Renal cortex interstitium (tissue), 11 donors: ENCODE data around the gene MYPN. TPM values are rescaled to one million over a fixed set of nuclear protein-coding genes. Genes with fewer than 3 reads are reported as not detected.
A peak's percentile ranks its signal among the peaks of the same experiment; 100 is the strongest.
"Not testable (repeated sequence)": the region's sequence is repeated elsewhere in the genome, so short reads cannot be mapped to it uniquely, and the experiment has no call there.

Source experiments
- DNase-seq, 11 donors: peaks; one replicate each; pipeline ENCODE4 v3.0.0-alpha.2; 2013; ENCODE audit warnings: low read depth in 9 of 11, low spot score in 4 of 11; ENCODE audit errors: extremely low read depth in 1 of 11
- polyA plus RNA-seq, 3 donors: library from polyadenylated mRNA; unstranded; fragments of 120-200 nt; gene quantifications; one replicate each; pipeline ENCODE4 v1.2.1, GENCODE V29; 2013; ENCODE audit not compliant: insufficient read length in 3 of 3

MYPN gene
- polyA plus RNA-seq, 3 donors = 0.05 to 0.11 (median 0.09) TPM

DNA sequence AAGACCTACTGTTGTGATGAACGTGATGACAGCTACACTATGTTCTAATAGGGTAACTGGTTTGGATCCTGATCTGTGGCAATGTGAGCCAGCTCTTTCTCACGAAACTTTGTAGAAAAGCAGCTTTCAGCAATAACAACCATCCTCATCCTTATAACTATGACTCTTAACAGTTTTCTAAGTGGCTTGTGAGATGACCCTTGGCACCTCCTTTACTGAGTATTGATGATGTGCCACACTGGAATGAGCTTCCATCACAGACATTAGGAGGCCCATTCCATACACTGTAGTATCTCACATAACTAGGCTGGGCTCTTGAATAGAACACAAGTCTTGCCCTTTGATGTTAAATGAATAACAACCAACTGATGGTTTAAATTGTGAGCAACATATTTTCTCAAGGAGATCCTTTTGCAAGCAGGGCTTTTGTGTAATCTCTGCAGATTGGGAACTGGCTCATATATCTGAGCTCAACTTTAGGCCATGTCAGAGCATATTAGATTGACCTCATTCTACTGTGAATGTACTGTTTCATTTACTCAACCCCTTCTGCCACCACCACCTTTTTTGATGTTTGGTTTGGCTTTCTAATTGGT, 46.4 kb downstream of the MYPN start:
- no peak for DNase-seq

DNA sequence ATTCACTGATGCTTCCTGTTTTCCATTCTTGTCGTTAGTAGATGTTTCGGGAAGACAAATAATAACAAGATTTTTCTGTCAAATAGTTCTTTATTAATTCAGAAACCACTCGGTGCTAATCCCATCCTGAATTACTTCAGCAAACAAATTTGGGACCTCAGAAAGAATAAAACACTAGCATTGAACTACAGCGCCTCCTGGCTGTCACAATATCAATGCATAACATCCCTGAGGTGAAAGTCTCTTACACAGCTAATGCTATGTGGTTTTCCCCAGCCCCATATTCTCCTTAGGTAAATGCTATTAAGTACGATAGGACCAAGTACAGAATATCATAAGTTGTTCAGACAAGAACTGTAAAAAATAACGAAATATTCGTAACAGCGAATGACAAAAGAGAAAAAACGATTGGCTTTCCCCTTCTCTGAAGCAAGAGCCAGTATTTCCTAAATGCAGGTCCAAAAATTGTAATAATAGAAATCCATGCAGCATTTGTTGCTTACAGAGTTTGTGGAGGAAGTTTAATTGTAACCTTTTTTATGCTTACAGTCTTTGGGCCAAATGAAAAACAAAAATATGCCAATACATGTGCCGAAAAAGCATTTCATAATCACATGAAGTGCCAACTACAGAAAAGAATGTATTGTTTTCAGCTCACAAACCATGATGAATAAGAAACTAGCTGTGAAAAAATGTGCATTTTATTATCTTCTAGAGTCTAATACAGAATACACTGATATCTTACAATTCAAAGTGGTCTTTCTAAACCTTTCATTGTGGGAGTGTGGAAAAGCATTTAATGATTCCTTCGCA, 47.3 kb downstream of the MYPN start:
- DNase-seq = peak in 8 of 11 donors; percentile 38 to 75 (median 62)

DNA sequence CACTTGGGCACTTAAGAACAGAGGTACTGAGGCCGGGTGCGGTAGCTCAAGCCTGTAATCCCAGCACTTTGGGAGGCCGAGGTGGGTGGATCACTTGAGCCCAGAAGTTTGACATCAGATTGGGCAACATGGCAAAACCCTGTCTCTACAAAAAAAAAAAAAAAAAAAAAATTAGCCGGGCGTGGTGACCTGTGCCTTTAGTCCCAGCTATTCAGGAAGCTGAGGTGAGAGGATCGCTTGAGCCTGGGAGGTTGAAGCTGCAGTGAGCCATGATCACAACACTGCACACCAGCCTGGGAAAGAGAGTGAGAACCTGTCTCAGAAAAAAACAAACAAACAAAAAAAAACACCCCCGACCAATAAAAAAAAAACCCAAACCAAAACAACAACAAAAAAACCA, 48.2 kb downstream of the MYPN start:
- DNase-seq = not testable (repeated sequence)

DNA sequence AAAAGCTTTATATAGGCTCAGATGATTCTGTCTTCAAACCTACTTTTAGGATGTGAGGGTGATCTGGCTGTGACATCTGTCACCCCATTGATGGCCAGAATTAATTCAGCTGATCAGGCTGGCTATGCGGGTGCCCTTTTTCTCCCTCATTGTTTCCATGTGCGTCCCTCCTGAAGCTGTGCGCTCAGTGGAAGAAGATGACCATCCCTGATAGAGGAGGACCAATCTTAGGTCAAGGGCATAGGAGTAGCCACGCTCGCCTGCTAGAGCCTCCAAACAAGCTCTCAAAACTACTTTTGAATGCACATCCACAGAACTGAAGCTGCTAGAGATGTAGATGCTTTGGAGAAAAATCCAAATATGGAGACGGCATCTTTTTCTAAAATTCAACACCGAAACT, 48.7 kb downstream of the MYPN start:
- DNase-seq = no peak

DNA sequence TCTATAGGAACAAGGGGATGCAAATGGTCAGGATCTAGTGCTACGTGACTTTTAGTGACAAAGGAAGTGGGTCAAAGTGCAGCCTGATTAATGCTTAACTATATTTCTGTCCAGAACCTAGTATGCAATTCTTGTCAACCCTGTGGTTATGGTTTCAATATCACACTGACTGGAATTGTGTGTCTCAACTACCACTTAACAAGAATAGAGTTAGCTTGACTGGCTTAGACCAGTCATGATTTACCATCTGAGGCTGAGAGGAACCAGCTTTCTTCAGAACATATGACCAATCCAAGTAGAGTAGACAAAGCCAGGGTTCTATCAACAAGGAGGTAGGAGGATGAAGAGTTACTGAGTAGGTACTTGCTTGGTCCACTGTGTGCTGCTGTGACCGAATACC, 54.4 kb downstream of the MYPN start:
- no peak for DNase-seq

DNA sequence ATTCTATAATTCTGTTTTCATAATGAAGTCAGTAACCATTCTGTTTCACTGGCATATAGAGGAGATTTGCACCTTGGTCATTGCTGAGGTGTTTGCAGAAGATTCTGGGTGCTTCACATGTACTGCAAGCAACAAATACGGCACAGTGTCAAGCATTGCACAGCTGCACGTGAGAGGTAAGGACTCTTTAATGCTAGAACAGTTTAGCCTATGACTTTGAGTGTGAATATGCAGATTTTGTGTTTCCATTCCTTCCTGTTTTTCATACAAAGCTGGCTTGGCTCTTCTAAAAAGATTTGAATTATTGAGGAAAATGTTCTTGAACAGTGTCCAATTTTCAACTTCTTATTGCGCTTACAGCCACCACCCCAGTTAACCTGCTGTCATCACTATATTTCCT, 56.4 kb downstream of the MYPN start:
- DNase-seq = no peak

DNA sequence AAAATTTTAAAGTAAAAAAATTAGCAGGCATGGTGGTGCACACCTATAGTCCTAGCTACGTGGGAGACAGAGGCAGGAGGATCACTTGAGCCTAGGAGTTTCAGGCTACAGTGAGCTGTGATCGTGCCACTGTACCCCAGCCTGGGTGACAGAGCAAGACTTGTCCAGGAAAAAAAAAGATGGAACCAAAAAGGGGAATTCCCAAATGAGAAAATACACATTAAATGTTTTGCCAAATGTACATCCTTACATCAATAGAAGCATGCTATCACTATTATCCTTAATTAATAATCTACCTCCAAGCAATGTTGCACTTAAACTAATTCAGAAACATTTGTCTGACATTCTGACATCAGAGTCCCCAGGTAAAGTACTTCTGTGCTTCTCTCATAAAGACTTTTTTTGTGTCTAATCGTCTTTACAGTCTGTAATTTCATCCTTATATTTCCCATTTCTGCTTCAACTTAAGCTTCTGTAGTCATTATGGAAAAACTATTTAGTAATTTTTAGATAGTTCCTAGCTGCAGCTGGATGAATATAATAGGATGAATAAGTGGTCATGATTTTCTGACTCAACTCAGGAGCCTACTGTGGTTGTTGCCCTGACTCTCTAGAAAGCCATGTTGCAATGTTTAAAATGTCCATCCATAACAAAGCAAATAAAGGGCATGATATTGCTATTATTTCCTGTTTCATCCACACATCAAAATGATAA, 57.7 kb downstream of the MYPN start:
- DNase-seq = no peak

DNA sequence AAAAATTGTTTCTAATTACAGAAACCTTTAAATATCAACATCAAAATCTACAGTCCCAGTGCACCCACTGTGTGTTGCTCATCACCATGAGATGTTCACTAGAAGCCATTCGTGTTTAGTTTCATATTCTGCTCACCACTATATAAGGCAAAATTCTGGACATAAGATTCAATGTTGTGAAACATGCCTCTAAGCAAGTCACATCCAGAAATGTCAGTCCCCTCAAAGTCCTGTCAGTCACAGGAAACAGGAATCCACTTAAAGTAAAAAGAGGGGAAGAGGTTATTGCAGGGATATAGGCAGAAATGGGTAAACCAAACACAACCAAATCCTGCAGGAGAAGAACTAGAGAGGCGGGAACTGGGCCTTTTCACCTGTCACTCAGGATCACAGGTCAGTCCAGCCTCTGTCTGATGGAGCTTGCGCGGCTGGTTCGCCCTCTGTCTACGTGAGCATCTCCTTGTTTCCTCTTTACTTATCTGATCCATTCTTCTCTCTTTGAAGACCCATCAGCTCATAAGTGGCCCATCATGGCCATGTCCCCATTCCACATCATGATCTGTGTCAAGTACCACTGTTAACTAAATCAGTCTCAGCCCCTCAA, 58.4 kb downstream of the MYPN start:
- no peak for DNase-seq

DNA sequence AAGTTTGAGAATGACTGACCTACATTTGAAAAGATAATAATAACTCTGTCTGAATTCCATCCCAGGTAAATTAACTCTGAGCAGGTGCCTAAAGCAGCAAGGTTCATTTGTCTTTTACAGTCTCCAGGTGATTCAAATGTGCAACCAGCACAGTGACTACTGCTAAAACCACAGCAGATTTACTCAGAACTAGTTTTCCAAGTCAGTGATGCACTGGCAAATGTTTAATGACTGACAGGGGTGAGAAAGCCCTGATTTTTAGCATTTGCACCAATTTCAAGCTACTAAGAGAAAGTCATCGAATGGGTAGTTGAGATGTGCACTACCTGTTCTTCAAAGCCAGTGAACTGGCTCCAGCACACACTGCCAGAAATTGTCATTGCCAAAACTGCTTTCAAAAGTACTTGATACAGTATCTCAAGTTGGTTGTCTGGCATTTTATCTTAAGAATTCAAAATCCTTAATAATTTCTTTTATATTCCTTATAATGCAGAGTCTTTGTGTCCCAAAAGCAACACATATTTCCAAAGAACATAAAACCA, 62.3 kb downstream of the MYPN start:
- no peak for DNase-seq

DNA sequence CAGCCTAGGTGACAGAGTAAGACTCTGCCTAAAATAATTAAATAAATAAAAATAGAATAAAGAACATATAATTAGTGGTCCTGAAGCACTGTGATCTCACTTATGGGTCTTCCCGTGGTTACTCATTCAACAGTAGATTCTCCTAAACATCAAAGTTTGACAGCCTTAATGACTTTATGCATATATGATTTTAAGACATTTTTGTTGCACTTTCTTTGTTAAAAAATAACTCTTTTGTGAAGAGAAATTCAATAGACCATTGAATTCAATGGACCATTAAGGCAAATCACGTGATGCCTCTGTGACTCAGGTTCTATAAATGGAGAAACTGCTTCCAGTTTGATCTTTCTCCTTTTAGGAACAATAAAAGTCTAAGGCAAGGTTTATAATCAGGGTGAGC, 63.0 kb downstream of the MYPN start:
- no peak for DNase-seq

DNA sequence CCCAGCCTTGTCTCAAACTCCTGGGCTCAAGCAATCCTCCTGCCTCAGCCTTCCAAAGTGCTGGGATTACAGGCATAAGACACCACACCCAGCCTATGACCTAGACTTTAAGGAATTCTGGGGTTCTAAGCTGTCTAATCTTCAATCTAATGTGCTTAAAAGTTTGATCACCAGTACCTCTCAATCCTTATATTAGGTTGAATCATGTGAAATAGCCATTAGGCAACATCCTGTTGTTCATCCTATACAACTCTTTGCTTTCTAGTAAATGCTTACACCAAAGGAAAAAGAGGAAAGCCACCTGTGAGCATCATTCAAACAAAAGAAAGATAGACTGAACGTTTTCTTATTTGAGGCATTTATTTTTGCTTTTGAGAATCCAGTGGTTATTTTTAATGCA, 66.7 kb downstream of the MYPN start:
- DNase-seq = no peak

DNA sequence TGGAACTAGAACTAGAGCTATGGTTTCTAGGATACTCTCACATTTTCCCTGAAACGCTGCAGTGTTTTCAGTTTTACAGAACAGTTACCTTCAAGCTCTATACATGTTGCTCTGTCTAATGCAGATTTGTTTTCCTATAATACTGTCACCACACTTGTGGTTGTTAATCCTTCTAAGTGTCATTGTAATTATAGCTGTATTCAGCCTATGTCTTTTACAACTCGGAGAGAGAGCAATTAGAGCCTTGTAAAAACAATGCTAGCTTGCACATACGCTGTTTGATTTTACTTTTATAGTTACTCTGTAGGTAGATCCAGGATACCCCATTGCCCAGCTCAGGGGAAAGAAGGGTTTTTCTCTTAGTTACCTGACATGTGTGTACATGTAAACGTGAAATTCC, 67.5 kb downstream of the MYPN start:
- DNase-seq = no peak

DNA sequence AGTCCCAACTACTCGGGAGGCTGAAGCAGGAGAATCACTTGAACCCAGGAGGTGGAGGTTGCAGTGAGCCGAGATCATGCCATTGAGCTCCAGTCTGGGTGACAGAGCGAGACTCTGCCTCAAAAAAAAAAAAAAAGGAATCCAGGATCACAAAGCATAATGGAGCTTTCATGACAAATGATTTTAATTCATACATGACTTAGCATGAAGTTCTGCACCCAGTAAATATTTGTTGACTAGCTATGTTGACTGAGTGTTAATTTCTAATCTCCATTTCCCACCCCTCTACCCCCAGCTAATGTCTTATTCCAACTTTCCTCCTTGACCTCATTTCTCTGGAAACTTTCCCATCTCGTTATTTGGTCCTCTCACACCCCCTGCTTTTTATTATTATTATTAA, 69.3 kb downstream of the MYPN start:
- DNase-seq = no peak

DNA sequence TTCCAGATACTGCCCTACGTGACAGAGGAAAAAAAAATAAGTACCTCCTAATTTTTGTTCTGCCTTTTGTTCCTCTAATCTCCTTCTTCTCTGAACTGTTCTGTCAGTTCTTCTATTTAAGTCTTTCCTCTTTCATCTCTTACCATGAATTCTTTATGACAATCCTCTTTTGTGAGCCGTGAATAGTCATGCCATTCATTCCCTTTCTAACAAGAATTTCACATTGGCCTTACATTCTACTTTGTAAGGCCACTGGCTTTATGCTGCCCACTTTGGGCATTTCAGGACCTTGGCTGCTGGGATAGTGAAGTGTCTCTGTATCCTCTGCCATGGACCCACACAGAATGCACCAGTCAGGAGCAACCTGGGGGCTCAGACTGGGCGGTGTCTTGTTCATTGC, 69.7 kb downstream of the MYPN start:
- no peak for DNase-seq

DNA sequence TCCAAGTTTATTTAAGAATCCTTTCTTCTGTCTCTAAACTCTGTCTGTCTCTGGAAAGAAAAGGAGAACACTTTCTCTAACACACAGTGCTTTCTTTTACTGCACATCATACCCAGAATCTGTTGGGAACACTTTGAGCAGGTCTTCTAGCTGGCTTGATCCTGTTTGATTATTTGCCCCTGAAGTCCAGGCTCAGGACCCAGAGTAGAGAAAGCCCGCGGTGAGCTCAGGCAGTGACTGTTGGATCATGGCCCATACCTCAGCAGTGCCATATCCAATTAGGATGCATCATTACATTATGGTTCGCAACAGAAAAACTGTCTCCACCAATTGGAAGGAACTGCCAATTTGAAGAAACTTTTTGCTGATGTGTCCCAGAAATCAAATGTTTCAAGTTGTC, 71.2 kb downstream of the MYPN start:
- DNase-seq = no peak

DNA sequence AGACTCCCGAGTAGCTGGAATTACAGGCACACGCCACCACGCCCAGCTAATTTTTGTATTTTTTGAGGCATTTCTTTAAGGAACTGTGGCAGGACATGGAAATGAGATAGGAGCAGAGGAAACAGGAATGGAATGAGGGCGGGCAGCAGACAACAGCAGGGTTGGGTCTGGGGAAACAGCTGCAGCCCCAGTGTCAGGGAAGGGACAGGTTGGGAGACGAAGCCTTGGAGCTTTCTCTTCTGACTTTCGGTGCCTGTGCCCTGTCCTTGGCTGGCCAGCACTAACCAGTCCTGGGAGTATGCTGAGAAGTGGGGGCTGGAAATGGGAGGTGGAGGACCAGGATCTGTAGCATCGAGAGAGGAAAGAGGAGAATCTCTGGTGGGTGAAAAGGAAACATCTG, 75.3 kb downstream of the MYPN start:
- no peak for DNase-seq

DNA sequence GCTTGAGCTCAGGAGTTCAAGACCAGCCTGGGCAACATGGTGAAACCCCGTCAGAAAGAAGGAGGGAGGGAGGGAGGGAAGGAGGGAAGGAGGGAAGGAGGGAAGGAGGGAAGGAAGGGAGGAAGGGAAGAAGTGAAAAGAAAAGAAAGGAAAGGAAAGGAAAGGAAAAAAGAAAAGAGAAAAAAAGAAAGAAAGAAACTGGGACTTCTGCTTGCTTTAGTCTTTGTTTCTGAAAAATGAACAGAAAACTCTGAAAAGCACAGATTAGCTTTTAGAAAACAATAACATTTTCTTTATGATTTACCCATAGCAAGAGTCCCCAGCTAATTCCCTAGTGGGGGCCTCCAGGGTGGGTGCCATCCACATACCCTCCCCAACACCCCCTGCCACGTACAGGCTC, 75.8 kb downstream of the MYPN start:
- DNase-seq = no peak

DNA sequence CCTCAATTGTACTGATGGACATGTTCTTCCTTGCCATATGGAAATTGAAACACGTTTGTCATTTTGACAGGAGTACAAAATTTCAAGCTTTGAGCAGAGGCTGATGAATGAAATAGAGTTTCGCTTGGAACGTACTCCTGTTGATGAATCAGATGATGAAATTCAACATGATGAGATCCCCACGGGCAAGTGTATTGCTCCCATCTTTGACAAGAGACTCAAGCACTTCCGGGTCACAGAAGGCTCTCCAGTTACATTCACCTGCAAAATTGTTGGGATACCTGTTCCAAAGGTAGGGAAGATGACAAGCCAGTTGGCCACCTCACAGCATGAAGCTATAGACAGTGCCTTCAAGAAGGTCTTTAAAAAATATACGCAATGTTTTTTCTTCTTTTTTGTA, 79.5 kb downstream of the MYPN start:
- DNase-seq = no peak

DNA sequence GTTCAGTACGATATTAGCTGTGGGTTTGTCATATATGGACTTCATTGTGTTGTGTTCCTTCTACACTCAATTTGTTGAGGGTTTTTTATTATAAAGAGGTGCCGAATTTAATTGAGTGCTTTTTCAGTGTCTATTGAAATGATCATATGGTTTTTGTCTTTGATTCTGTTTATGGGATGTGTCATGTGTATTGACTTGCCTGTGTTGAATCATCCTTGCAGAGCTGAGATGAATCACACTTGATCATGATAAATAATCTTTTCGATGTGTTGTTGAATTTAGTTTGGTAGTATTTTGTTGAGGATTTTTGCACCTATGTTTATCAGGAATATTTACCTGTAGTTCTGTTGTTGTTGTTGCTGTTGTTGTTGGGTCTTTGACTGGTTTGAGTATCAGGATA, 82.8 kb downstream of the MYPN start:
- no peak for DNase-seq

DNA sequence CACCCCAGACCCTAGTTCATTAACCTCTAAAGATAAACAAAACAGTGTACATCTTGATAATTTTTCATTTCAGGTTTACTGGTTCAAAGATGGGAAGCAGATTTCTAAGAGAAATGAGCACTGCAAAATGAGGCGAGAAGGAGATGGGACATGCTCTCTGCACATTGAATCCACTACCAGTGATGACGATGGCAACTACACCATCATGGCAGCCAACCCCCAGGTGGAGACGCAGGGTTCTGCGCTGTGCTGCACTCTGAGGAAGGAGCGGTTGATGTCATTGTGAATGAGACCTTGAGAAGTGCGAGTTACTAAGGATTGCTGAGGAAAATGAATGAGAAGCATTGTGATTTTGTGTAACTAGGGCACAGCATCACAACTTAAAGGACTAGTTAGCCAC, 85.0 kb downstream of the MYPN start:
- DNase-seq = no peak
